ENCODE data around the gene TBR1.
A peak's percentile ranks its signal among the peaks of the same experiment; 100 is the strongest.

The TBR1 gene

GRCh38 chr2:161407597-161407996, 8.5 kb upstream of the TBR1 start:
- Histone ChIP-seq H3K27ac (no peak overlapping the region), H3K4me1 (no peaks in the 10 kb centered on the region), H3K4me3 (no peak overlapping the region), H3K9ac (no peak overlapping the region), H3K36me3 (peaks cover 13 to 63% (median 50%) of the 10 kb centered on the region in 11 experiments; a peak in 21 of 22 replicates), H3K9me3 (replicated peaks in 1 of 11) (peaks cover 0 to 1% (median 0%) of the 10 kb centered on the region in 11 experiments; a peak in 2 of 22 replicates), H3K27me3 (peaks cover 12 to 18% (median 16%) of the 10 kb centered on the region in 11 experiments), H4K20me1 (peaks cover 0 to 22% (median 6%) of the 10 kb centered on the region in 11 experiments; a peak in 12 of 22 replicates), H3K4me2 (no peak overlapping the region)
- no peak for TF ChIP-seq Cebpa-rat (IDR thresholded peaks at IDR 0.05)

DNA sequence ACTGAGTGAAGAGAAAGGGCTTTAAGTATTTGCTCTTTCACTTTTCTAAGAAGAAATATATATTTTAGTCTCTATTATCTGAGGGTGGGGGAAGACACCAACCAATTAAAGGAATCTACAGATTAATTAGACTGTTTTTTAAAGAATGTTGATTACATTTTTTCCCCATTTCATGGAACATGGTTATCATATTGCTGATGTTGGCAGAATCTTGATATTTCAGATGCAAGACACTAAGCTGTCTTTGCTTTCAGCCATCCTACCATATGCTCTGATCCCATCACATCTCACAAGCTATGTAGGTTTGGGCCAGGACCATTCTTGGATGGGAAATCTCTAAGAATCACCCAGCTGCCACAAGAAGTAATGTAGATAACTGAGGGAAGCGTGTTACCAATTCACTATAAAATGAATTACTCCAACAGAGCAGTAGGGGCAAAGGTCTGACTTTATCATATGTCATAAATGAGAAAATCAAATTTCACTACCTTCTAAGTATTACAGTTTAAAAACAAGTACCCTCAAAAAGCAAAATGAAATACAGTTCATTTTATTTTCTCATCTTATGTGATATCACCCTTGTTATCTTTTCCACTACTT, 6.7 kb upstream of the TBR1 start:
- H3K4me1 ChIP-seq: peaks cover 3 to 7% (median 4%) of the 10 kb centered on the region in 10 experiments
- H3K4me2 ChIP-seq: no peak overlapping the region
- no peak overlapping the region for H3K27ac ChIP-seq
- no peaks in the 10 kb centered on the region; a peak in 1 of 22 replicates for H3K9me3 ChIP-seq (replicated peaks in 1 of 11)
- peaks cover 30 to 36% (median 34%) of the 10 kb centered on the region in 11 experiments for H3K27me3 ChIP-seq
- H4K20me1 ChIP-seq: peaks cover 0 to 40% (median 24%) of the 10 kb centered on the region in 11 experiments; a peak in 20 of 22 replicates
- peaks cover 0 to 47% (median 33%) of the 10 kb centered on the region in 11 experiments; a peak in 18 of 22 replicates for H3K36me3 ChIP-seq
- H3K4me3 ChIP-seq: no peak overlapping the region
- no peak overlapping the region for H3K9ac ChIP-seq
- TF ChIP-seq Cebpa-rat (IDR thresholded peaks at IDR 0.05): no peak

GRCh38 chr2:161412346-161412745, 3.8 kb upstream of the TBR1 start:
- H3K4me2 ChIP-seq: no peak overlapping the region
- H3K9me3 ChIP-seq (replicated peaks in 1 of 11): peaks cover 9 to 13% (median 10%) of the 10 kb centered on the region in 11 experiments; a peak in 20 of 22 replicates
- no peak overlapping the region for H3K27ac ChIP-seq
- no peak overlapping the region for H3K4me3 ChIP-seq
- peaks cover 0 to 35% (median 24%) of the 10 kb centered on the region in 11 experiments; a peak in 15 of 22 replicates for H3K36me3 ChIP-seq
- peaks cover 8 to 21% (median 12%) of the 10 kb centered on the region in 10 experiments for H3K4me1 ChIP-seq
- TF ChIP-seq Cebpa-rat (IDR thresholded peaks at IDR 0.05): no peak
- peaks cover 60 to 65% (median 63%) of the 10 kb centered on the region in 11 experiments for H3K27me3 ChIP-seq
- H4K20me1 ChIP-seq: peaks cover 0 to 68% (median 53%) of the 10 kb centered on the region in 11 experiments; a peak in 20 of 22 replicates
- H3K9ac ChIP-seq: no peak overlapping the region

DNA sequence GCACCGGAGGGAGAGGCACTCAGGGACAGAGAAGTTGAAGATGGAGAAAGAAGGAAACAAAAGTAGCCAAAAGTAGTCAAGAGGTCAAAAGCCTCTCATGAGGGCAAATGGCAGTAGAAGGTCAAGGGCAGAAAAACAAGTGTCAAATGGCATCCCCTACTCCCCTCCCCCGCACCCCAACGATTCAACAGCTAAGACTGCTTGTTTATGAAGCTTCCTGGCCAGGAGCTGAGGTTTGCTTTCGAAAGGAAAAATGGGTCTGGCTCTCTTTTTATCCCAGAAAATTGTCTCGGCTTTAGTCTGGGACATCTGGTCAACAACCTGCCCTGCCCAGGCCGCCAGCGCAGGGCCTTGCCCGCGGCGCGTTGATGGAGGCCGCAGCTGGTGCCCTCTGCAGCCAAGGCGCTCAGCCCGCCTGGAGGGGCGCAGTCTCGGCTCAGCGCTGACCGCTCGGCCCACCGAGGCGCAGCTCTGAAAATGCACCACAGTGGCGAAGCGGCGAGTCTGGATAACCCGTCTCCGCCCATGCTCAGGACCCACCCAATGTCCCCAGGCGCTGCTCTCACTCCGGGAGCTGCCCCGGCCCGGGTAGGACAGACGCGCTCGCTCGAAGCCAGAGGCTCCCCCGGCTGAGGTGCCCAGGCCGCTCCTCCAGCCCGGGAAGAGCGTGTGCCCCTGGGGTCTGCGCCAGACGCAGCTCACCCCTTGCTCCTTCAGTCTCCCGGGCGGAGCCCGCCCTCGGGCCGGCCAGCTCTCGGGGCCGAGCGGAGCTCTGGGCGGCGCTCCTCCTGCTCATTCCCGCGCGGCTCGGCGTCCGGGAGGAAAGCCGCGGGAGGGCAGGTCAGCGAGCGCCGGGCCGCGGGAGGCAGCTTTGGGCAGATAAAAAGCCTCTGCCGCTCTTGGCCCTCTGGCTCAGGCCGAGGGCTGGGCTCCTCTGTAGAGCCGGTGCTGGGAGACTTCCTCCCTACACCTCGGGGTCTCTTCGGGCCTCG, 1.8 kb upstream of the TBR1 start:
- H3K4me3 ChIP-seq: peak overlapping the region; percentile 41 to 60 (median 50); a peak in 19 of 20 replicates
- H3K4me1 ChIP-seq: peaks cover 13 to 31% (median 17%) of the 10 kb centered on the region in 10 experiments
- TF ChIP-seq Cebpa-rat (IDR thresholded peaks at IDR 0.05): no peak
- peaks cover 0 to 27% (median 13%) of the 10 kb centered on the region in 11 experiments; a peak in 15 of 22 replicates for H3K36me3 ChIP-seq
- peaks cover 0 to 83% (median 73%) of the 10 kb centered on the region in 11 experiments; a peak in 20 of 22 replicates for H4K20me1 ChIP-seq
- H3K4me2 ChIP-seq: peak overlapping the region; percentile 77 to 99 (median 85)
- peaks cover 80 to 85% (median 83%) of the 10 kb centered on the region in 11 experiments for H3K27me3 ChIP-seq
- peak overlapping the region in 8 of 11 experiments; percentile 7 to 66 (median 42); a peak in 10 of 22 replicates for H3K9ac ChIP-seq
- no peak overlapping the region for H3K27ac ChIP-seq
- H3K9me3 ChIP-seq (replicated peaks in 1 of 11): peaks cover 10 to 16% (median 12%) of the 10 kb centered on the region in 11 experiments; a peak in 20 of 22 replicates

DNA sequence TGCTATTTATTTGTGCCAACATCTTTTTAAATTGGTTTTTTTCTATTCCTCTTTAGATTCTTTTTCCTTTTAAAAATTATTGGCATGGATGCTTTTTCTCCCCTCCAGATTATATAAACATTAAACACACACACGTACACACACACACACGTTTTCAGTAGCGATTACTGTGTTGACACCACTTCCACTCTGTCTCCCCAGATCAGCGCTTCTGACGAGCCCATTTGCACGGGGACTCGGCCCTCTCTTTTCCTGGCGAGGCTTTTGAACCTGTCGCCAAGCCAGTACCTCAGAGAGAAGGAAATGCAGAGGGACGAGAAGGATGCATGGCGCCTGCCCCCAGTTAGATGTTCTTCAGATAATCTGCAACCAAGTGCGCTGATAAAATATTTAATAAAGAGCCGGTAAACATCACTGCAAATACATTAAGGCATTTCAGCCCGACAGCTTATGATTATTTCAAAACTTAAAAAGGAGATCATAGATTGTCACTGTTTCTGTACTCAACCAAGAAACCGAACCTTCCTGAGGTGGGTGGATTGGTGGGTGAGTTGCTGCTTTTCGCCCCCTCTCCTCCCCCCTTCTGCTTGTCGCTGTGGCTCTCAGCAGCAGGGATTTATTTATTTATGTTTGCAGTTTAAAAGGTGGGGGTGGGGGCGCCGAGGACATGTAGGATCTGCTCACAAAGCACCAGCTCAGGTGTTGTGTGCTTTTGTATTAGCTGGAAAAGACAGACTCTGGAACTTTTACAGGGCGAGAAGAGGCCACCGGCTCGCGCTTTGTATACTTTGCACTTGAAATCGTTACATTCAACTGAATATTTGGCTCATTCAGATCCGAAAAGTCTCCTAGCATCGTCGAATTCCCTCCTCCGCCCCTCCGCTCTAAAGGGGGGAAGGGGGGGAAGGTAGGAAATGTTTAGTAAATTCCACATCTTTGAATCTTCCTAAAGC, 787 bp upstream of the TBR1 start:
- Histone ChIP-seq H3K4me3 (peak overlapping the region; percentile 41 to 60 (median 50); a peak in 17 of 20 replicates), H3K27ac (no peak overlapping the region), H3K36me3 (peaks cover 0 to 20% (median 8%) of the 10 kb centered on the region in 11 experiments; a peak in 12 of 22 replicates), H3K4me2 (peak overlapping the region; percentile 77 to 99 (median 85); a peak in 21 of 22 replicates), H4K20me1 (peaks cover 0 to 92% (median 75%) of the 10 kb centered on the region in 11 experiments; a peak in 20 of 22 replicates), H3K9ac (peak overlapping the region in 2 of 11 experiments; percentile 53 to 66; a peak in 3 of 22 replicates), H3K4me1 (peaks cover 13 to 31% (median 17%) of the 10 kb centered on the region in 10 experiments), H3K27me3 (peaks cover 90 to 95% (median 93%) of the 10 kb centered on the region in 11 experiments), H3K9me3 (replicated peaks in 1 of 11) (peaks cover 10 to 16% (median 12%) of the 10 kb centered on the region in 11 experiments; a peak in 20 of 22 replicates)
- TF ChIP-seq Cebpa-rat (IDR thresholded peaks at IDR 0.05): no peak

DNA sequence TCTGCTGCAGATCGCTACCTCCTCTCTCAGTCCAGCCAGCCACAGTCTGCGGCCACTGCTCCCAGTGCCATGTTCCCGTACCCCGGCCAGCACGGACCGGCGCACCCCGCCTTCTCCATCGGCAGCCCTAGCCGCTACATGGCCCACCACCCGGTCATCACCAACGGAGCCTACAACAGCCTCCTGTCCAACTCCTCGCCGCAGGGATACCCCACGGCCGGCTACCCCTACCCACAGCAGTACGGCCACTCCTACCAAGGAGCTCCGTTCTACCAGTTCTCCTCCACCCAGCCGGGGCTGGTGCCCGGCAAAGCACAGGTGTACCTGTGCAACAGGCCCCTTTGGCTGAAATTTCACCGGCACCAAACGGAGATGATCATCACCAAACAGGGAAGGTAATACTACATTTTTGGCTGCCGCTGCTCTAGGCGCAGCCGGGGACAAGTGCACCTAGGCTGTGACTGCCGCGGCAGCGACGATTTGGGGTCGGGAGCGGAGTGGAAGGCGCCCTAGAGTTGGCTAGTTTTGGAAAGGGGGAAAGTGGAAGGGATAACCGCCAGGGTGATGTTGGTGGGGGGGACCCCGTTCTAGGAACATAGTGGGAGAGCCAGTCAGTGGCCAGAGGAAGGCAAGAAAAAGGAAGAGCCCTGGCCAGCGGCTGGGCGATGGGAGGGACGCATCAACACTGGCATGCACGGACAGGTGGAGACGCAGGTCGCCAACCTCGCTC, 776 bp downstream of the TBR1 start:
- H4K20me1 ChIP-seq: peaks cover 0 to 98% (median 76%) of the 10 kb centered on the region in 11 experiments; a peak in 20 of 22 replicates
- no peak for TF ChIP-seq Cebpa-rat (IDR thresholded peaks at IDR 0.05)
- H3K4me2 ChIP-seq: no peak overlapping the region
- H3K27me3 ChIP-seq: peaks cover 100% of the 10 kb centered on the region in 11 experiments
- peaks cover 0 to 12% (median 0%) of the 10 kb centered on the region in 11 experiments; a peak in 5 of 22 replicates for H3K36me3 ChIP-seq
- H3K4me1 ChIP-seq: peaks cover 13 to 31% (median 17%) of the 10 kb centered on the region in 10 experiments
- H3K27ac ChIP-seq: no peak overlapping the region
- no peak overlapping the region for H3K9ac ChIP-seq
- H3K9me3 ChIP-seq (replicated peaks in 1 of 11): peaks cover 10 to 20% (median 13%) of the 10 kb centered on the region in 11 experiments; a peak in 20 of 22 replicates
- H3K4me3 ChIP-seq: no peak overlapping the region

All from BLaER1 treated with 17β-estradiol and CSF1 and Interleukin-3, amounts not matched to agents 10 nM and 100 nM (cell line).